Measurements from ENCODE around the gene YAP1.
A peak's percentile ranks its signal among the peaks of the same experiment; 100 is the strongest.

Gene YAP1

DNA sequence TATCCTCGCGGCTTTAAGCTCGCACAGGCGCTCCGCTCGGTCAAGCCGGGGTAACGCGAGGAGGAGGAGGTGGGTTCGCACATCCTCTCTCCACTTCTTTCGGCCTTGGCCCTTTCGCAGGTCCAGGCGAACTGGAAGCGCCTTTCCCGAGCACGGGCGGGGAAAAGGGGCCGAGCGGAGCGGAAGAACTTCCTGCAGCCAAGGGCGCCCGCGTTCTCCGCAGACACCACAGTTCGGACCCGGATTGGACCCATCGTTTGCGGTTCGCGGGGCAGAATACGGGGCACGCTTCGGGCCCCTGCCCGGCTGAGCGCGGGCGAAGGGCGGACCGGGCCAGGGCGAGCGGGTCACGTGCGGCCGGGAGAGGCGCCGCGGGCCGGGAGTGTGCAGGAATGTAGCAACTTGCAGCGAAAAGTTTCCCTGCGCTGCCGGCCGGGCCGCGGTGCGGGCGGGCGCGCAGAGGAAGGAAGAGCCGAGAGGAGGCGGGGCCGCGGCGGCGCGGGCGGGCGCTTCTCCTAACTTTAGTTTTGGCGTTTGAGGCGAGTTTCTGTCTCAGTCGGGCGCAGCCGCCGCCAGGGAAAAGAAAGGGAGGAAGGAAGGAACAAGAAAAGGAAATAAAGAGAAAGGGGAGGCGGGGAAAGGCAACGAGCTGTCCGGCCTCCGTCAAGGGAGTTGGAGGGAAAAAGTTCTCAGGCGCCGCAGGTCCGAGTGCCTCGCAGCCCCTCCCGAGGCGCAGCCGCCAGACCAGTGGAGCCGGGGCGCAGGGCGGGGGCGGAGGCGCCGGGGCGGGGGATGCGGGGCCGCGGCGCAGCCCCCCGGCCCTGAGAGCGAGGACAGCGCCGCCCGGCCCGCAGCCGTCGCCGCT is at the start of gene YAP1:
YAP1 (plus strand) TSS at position 552 of the 865 bp plus-strand sequence. CDS start 402 bp downstream, outside the sequence.
- peak; percentile 82 for DNase-seq

DNA sequence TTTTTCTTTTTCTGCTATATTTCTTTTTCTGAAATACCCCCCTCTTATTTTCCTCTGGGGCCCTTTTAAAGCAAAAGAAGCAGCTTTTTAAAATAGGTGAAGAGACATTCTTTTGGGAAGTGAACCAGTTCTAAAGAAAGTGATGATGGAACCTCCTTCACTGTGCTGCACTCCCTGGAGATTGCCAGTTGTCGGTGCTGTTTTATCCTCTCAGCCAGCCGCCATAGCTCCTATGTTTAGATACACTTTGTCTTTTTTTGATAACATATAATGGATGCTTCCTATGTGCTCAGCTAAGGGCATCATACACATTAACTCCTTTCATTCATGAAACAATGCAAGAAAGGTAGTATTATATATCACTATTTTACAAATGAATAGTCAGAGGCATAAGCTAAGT is 49.0 kb upstream of the YAP1 start:
- DNase-seq, result no peak

DNA sequence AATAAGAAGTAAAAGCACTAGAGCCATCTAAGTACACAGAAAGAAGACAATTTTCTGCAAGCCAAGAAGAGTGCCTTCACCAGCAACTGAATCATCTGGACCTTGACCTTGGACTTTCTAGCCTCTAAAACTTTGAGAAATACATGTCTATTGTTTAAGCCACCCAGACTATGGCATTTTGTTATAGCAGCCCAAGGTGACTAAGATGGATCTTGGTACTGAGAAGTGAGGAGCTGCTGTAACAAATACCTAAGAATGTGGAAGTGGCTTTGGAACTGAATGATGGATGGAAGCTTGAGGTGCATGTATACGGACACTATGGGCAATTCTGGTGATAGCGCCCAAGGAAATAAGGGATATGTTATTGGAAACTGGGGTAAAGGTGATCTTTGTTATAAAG is 48.1 kb upstream of the YAP1 start:
- DNase-seq, result no peak

DNA sequence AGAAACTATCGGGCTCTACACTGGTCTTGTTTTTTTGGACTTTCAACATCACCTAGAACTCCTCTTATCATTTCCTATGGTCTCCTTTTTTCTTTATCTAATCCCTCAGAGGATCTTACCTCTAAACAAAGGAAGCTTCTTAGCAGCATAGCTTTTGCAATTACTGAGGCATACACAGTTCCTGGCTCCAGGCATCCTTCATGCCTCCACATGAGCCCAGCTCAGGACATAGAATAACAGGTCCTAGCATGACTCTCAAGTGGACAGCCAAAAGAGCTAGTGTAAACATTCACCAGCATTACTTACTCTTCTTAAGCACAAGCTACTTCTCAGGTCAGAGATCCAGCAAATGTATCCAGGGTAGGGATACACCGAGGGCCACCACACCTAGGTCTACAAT is 45.9 kb upstream of the YAP1 start:
- no peak for DNase-seq

DNA sequence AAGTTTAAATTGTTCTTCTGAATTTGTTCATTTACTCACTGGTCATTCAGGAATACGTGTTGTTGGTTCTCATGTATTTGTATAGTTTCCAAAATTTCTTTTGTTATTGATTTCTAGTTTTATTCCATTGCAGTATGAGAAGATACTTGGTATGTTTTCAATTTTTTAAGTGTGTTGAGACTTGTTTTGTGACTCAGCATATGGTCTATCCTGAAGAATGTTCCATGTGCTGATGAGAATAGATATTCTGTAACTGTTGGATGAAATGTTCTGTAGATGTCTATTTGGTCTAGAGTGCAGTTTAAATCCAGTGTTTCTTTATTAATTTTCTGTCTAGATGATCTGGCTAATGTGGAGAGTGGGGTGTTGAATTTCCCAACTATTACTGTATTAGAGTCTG is 39.5 kb upstream of the YAP1 start:
- DNase-seq, result no peak

DNA sequence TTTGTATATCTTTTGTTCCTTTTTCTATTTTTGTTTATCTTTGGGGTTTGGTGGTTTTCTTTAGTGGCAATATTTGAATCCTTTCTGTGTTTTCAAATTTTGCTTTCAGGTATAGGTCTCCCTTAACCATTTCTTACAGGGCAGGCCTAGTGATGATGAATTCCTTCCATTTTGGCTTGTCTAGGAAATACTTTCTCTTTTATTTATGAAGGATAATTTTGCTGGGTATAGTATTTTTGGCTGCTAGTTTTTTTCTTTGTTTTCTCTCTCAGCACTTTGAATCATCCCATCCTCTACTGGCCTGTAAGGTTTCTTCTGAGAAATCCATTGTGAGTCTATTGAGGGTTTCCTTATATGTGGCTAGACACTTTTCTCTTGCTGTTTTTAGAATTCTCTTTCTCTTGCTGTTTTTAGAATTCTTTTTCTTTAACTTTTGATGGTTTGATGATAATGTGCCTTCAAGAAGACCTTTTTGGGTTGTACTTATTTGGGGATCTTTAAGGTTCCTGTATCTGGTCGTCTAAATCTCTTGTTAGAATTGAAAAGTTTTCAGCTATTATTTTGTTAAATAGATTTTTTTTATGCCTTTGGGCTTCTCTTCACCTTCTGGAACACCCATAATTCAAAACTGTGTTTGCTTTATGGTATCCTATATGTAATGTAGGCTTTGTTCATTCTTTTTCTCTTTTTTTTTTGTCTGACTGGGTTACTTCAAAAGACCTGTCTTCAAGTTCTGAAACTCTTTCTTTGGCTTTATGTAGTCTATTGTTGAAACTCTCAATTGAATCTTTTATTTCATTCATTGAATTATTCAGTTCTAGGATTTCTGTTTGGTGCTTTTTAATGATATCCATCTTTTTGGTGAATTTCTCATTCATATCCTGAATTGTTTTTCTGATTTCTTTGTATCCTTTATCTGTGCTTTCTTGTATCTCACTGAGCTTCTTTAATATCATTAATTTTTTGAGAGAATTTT is 38.5 kb upstream of the YAP1 start:
- DNase-seq, result no peak

DNA sequence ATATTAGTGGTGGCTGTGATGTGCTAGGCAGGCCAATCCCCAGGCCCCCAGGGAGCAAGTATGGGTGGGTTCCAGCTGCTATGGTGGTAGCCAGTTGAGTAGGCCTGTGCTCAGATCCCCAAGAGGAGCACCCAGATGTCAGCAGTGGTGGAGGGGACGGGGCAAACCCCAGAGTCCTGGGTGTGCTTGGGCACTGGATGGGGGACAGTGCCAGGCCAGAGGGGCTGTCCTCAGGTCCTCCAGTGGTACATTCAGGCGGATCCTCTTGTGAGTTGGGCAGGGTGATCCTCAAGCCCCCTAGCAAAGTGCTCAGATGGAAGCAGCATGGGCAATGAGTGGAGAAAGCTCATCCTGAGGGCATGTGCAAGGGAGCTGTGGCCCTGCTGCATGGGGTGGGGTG is 37.0 kb upstream of the YAP1 start:
- no peak for DNase-seq

DNA sequence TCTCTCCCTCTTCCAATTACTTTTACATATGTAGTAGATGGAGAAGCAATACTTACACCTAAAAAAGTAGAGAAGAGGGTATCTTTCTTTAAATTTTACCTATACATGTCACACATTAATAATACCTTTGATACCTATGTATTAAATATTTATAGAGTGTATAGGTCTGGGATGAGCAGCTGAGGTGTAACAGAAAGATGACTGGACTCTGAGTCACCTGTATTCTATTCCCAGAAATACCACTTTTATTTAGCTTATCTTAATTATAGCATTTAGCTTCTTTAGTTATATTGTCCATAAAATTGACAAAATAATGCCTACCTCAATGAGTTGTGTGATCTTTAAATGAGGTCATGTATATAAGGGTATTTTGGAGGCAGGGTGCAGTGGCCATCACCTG is 30.6 kb upstream of the YAP1 start:
- no peak for DNase-seq

DNA sequence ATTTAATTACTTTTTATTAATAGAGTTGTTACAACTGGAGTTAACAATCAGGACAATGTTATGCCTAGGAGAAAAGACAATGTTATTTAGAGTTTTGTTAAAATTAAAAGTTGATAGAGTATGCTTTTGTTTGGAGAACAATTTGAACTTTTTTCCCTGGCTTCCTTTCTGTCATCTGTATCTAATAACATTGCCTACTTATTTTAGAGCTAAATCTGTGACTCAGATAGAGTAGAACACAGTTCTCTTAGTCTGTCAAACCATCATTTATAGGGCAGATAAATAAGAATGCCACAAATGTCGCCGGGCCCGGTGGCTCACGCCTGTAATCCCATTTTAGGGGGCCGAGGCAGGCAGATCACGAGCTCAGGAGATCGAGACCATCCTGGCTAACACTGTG is 28.9 kb upstream of the YAP1 start:
- DNase-seq, result no peak

DNA sequence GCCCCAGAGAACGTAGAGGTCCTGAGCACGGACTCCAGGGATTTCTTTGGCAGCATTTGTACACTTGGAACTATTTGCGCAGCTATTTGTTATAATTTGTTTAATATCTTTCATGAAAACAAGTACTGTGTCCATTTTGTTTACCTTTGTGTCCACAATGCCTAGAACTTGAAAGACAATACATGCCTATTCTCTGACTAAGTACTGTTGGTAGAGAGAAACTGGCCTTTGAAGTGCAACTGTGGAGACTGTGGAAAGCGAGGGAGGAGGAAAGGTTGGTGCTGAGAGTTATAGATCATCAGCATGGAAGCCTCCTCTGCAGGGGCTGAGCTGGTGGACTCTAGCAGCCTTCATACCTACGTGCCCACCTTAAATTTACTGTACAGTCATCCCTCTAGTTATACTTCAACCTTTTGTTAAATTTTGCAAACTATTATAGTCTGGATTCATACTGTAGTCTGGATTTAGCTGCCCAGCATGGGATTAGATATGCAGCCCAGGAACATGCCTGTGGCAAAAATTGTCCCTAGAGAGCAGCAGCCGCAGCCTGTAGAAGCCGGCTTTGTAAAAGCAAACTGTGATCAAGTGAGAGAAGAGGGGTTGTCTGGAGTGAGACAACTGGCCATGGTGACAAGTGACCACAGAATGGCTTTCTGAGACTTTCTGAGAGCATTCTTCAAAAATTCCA is 24.2 kb upstream of the YAP1 start:
- no peak for DNase-seq

DNA sequence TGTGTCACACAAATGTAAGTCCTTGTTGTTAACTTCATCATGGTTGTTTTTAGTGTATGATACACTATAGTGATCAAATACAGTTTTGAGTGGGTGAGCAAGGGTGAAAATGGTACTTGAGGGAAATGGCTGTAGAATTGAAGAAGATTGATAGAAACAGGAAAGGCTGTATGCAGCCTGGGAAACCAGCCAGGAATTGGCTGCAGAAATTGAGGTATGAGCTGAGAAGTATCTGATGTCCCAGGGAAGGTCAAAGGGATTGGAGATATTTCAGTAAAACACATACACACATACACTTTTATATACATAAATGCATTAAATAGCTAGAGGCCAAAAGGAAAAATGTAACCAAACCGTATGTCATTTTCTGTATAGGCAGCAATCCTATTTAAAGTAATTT is 13.1 kb upstream of the YAP1 start:
- DNase-seq, result no peak

DNA sequence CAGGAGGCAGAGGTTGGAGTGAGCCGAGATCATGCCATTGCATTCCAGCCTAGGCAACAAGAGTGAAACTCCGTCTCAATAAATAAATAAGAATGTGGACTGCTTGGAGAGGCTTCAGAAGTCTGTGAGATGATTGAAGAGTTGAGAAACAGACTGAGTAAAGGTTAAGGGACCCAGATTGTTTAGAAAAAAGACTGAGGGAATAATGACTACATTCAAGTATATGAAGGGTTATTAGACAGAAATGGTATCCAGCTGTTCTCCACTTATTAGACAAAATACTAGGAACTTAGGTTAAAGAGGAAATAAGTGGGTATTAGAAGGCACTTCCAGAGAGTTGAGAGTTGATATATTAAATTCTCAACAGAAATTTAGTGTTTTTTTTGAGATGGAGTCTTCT is 10.5 kb upstream of the YAP1 start:
- DNase-seq, result no peak

DNA sequence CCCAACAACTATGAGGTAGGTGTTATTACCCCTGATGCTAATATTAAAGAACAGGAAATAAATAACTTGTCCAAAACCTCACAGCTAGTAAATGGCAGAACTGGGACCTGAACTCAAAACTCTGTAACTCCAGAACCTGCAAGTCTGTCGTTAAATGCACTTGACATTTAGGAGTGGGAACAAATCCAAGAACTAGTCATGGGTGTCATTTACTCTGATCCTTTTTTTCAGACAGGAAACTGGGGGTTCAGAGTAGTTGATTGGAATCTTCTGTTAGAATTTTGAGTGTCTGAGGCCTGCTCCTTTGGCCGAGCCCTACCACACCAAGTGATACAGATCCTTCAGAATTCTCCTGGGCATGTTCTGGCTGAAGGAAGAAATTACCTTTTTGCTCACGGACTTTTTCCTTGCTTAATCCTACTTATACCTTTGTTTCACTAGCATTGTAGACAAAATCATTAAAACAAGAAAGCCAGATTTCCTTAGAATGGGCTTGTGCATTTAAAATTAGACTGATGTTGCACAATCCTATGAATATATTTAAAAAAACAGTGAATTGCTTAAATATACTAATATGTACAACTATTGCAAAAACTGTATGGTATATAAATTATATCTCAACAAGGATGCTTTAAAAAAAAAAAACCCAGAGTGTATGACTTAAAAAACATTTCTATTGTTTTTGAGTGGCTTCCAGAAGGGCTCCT is 1.4 kb upstream of the YAP1 start:
- no peak for DNase-seq

DNA sequence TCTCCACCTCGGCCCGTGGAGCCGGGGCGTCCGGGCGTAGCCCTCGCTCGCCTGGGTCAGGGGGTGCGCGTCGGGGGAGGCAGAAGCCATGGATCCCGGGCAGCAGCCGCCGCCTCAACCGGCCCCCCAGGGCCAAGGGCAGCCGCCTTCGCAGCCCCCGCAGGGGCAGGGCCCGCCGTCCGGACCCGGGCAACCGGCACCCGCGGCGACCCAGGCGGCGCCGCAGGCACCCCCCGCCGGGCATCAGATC is 439 bp downstream of the YAP1 start:
- peak; percentile 56 for DNase-seq

DNA sequence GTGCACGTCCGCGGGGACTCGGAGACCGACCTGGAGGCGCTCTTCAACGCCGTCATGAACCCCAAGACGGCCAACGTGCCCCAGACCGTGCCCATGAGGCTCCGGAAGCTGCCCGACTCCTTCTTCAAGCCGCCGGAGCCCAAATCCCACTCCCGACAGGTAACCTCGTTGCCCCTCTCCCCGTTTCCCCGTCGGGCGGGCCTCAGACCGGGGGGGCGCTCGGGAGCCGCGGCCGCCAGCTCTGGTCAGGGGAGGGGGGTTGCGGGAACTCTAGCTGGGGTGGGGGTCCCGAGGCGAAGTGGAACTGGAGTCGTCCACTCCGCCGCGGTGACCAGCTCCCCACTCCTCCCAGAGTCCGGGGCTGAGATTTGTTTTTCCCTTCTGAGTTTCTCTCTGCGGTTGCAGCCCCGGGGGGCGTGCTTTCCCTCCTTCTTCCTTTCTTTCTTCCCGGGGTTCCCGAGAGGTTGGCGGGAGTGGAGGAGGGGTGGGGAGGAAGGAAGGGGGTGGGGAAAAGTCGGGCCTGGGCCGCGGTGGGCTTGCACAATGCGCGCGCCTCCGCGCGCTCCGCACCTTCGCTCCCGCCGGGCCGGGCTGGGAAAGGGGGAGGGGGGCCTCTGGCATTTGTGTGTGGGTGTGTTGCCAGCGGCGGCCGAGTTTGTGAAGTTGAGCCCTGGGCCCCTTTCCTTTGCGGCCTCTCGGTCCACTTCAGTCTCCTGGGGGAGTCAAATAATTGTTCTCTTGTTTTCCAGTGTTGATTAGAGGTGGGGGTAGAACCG is 952 bp downstream of the YAP1 start:
- DNase-seq, result no peak

DNA sequence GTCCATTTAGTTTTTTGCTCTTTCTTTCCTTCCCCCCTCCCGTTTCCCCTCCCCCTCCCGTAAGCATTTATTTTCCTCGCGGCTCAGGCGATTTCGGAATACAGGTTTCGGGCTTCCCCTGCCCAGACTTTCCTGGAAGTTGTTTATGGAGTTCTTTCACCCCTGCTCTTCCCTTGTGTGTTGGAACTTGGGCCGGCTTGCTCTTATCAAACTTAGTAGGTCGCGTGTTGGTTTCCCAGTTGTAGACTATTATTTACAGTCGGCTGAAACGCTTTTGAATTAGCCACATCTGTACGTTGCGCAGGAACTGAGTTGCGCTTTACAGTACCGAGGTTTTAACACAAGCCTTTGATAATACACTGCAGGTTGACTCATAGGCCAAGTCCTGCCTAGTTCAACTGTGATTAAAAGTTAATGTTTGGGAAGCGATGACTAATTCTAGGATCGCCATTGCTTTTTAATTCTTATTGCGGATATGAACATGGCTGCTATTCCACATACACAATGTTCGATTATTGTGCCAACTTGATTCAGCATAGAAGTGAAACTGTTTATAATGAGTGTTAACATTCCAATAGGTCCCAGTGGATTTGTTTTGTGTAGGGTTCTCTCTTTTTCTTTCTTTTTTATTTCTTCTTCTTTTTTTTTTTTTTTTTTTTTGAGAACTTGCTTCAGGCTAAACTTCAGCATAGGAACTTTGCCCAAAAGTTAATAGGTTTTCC is 1.7 kb downstream of the YAP1 start:
- DNase-seq, result no peak

DNA sequence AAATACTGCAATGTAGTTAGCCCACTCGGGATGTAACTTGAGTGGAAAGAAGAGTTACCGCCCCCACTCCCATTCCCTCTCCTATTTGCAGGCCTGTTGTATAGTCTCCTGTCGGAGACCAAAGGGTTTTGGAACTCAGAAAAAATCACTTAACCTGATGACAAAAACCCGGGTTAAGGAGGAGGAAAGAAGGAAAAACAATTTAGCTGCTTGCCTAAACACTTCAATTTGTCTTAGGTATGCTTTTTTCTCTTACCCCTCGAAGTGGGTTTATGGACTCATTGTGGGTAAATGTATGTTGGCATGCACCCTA is 2.2 kb downstream of the YAP1 start:
- DNase-seq, result no peak

DNA sequence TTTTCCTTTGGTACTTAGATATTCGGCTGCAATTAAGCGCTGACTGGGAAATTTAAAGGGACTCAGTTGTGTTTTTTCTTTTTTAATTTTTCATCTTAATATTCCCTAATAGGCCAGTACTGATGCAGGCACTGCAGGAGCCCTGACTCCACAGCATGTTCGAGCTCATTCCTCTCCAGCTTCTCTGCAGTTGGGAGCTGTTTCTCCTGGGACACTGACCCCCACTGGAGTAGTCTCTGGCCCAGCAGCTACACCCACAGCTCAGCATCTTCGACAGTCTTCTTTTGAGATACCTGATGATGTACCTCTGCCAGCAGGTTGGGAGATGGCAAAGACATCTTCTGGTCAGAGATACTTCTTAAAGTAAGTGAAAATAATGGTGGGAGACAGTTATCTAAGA is 3.8 kb downstream of the YAP1 start:
- DNase-seq, result no peak

DNA sequence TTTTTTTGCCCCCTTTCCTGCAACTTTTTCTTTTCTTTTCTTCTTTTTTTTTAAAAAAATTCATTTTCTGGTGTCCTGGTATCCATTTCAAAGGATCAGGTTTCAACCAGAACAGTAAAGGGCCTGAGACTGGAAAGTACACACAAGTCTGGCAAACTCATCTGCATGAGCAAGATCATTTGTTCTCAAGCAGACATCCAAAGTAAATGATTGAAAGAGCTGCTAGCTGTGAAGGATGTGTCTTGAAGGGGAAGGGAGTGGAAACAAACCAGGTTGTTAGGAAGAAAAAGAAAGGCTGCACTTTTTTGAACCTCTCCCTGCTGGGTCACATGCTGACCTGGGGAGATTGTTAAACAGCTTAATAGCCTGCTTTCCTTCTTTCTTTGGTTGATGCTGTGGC is 5.3 kb downstream of the YAP1 start:
- DNase-seq, result no peak

DNA sequence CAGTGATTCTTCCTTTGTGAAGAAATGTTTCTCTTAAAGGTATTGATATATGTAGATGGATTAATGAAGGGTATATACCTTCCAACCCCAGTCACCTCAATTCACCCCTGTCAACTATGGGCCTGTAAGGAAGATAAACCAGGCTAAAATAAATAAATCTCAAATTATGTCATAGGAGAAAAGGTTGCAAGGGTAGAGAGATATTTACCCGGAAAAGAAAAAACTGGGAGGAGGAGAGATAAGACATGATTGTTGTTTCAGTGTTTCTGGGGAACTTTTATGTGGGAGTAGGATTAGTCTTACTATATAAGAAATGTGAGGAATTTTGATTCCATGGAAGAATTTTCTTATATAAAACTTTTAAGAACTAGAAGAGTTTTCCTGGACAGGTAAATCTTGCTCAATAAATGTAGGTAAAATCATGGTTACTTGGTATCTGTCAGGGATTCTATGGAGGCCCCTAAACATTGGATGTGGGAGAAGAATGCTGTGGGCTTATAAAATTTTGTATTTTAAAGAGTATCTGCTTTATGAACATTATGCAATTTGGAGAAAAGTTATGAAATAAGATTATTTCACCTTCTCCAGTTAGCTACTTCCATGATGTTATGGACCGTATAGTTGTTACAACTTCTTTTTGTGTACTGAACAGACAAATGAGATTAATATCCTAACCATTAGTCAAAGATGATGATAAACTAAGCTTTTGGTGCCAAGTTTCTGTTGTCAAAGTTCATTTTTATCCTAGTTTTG is 6.4 kb downstream of the YAP1 start:
- no peak for DNase-seq

All from activated CD8-positive, alpha-beta memory T cell treated with anti-CD3 and anti-CD28 coated beads, Interleukin-2, amount 50 U/mL, for 48 hours (primary cell).